HG02981 (cell line): Measurements from ENCODE around the gene LY6G5C.

Source experiments
- ATAC-seq: cut with Tn5 transposase; IDR thresholded peaks from one replicate; pipeline ENCODE4 v1.9.1; 2021; ENCODE audit warnings: mild to moderate bottlenecking, moderate library complexity; ENCODE audit not compliant: unreplicated experiment

LY6G5C gene

GRCh38 chr6:31663126-31663960 is 17.5 kb downstream of the LY6G5C start:
- ATAC-seq, result no peak

- no peak for ATAC-seq
Observed at GRCh38 chr6:31662124-31662723, 18.6 kb downstream of the LY6G5C start.

- no peak for ATAC-seq
Observed at GRCh38 chr6:31661262-31662123, 19.4 kb downstream of the LY6G5C start.

- no peak for ATAC-seq
Observed at GRCh38 chr6:31660381-31661261, 20.2 kb downstream of the LY6G5C start, which contains the start of gene C6orf47. Gene C6orf47, minus strand, starts transcription at chr6:31660778. Its CDS starts 831 bp downstream, at chr6:31659947.

- no peak for ATAC-seq
Observed at GRCh38 chr6:31659649-31660380, 21.1 kb downstream of the LY6G5C start.

GRCh38 chr6:31658983-31659648 is 21.8 kb downstream of the LY6G5C start:
- no peak for ATAC-seq

- ATAC-seq, result no peak
Observed at GRCh38 chr6:31658158-31658688, 22.6 kb downstream of the LY6G5C start.

GRCh38 chr6:31657406-31658157 is 23.3 kb downstream of the LY6G5C start:
- ATAC-seq, result no peak

- ATAC-seq, result no peak
Observed at GRCh38 chr6:31655349-31656237, 25.3 kb downstream of the LY6G5C start, which contains the start of gene APOM. Gene APOM, plus strand, starts transcription at chr6:31655894. Its CDS starts 73 bp downstream, at chr6:31655967.

- ATAC-seq, result no peak
Observed at GRCh38 chr6:31654574-31655348, 26.1 kb downstream of the LY6G5C start.

GRCh38 chr6:31652925-31653724 is 27.7 kb downstream of the LY6G5C start:
- ATAC-seq, result peak; percentile 51

GRCh38 chr6:31651602-31652191 is 29.2 kb downstream of the LY6G5C start:
- ATAC-seq, result peak; percentile 17

GRCh38 chr6:31645325-31645724 is 35.5 kb downstream of the LY6G5C start:
- no peak for ATAC-seq

GRCh38 chr6:31643818-31644454 is 36.9 kb downstream of the LY6G5C start:
- no peak for ATAC-seq
